ENCODE results near the gene ZBTB8A. TPM values are rescaled to one million over a fixed set of nuclear protein-coding genes. Genes with fewer than 3 reads are reported as not detected.

The ZBTB8A gene
- total and polyA plus RNA-seq, 3 donors from 2014 or later: 5.6 to 10.6 (median 6.4) TPM

GRCh38 chr1:32650752-32651460 is 111.7 kb downstream of the ZBTB8A start, which contains the start of gene RBBP4:
Gene RBBP4 (plus strand): TSS chr1:32651208. CDS start chr1:32651307, 99 bp downstream.
- WGBS, 2 donors: 0 to 1% methylated on average over 11 to 55 of the region's 67 CpGs
- H3K36me3 ChIP-seq (ENCODE audit: low read depth, missing control alignments): no peaks in the 10 kb centered on the region
- no peaks in the 10 kb centered on the region for H3K9me3 ChIP-seq
- intact Hi-C loops (cut with DNase I; ENCODE audit: low total_unique reads): no loop called here
- peaks cover 33% of the 10 kb centered on the region for H3K4me1 ChIP-seq
- H3K27ac ChIP-seq: peak within 1 kb of the TSS; percentile 97 to 100
- H3K27me3 ChIP-seq: no peaks in the 10 kb centered on the region
- H3K4me3 ChIP-seq: peak within 1 kb of the TSS; percentile 73 to 81
- TF ChIP-seq CTCF (IDR thresholded peaks at IDR 0.05) (no peak), POLR2A (IDR thresholded peaks at IDR 0.05) (peak; percentile 57)
- DNase-seq: peak; percentile 97

- Histone ChIP-seq H3K4me1 (peaks cover 38% of the 10 kb centered on the region), H3K9me3 (no peaks in the 10 kb centered on the region), H3K36me3 (ENCODE audit: low read depth, missing control alignments) (no peaks in the 10 kb centered on the region), H3K27me3 (no peaks in the 10 kb centered on the region), H3K27ac (peak overlapping the region; percentile 97 to 100), H3K4me3 (peak overlapping the region; percentile 73 to 81)
- TF ChIP-seq POLR2A (IDR thresholded peaks at IDR 0.05) (no peak), CTCF (IDR thresholded peaks at IDR 0.05) (no peak)
- DNase-seq: peak; percentile 61
- WGBS, 2 donors: 0 to 1% methylated on average over 23 to 39 of the region's 43 CpGs
- intact Hi-C loops (cut with DNase I; ENCODE audit: low total_unique reads): no loop called here
These were observed 112.3 kb downstream of the ZBTB8A start for GRCh38 chr1:32651461-32652073.

GRCh38 chr1:32652244-32652962 is 113.2 kb downstream of the ZBTB8A start:
- WGBS, 2 donors: 66 to 72% methylated on average over 16 of the region's 16 CpGs
- H3K36me3 ChIP-seq (ENCODE audit: low read depth, missing control alignments): no peaks in the 10 kb centered on the region
- H3K27ac ChIP-seq: peak overlapping the region; percentile 97 to 100
- H3K4me3 ChIP-seq: peak overlapping the region in 1 of 2 donors; percentile 81
- TF ChIP-seq POLR2A (IDR thresholded peaks at IDR 0.05): no peak
- no peak for TF ChIP-seq CTCF (IDR thresholded peaks at IDR 0.05)
- no peaks in the 10 kb centered on the region for H3K9me3 ChIP-seq
- no peaks in the 10 kb centered on the region for H3K27me3 ChIP-seq
- intact Hi-C loops (cut with DNase I; ENCODE audit: low total_unique reads): no loop called here
- peaks cover 42% of the 10 kb centered on the region for H3K4me1 ChIP-seq
- no peak for DNase-seq

Small RNA genes within 50 kb of the gene (small RNA-seq; reads per million reads assigned to genes)
- gene RF00019: 0 reads per million in 2 donors

Other genes starting within 250 kb of the ZBTB8A start
- 10 to 100 TPM; 83.1 to 99.2 TPM for gene HDAC1, start 247.3 kb upstream of the ZBTB8A start, total RNA-seq
- gene HDAC1, start 247.3 kb upstream of the ZBTB8A start, polyA plus RNA-seq (ENCODE audit: insufficient read depth, low read depth, low replicate concordance): 91.6 TPM
- 100 to 1,000 TPM; 288 to 312 TPM for gene MARCKSL1, start 203.2 kb upstream of the ZBTB8A start, total RNA-seq
- 326 TPM for gene MARCKSL1, start 203.2 kb upstream of the ZBTB8A start, polyA plus RNA-seq (ENCODE audit: insufficient read depth, low read depth, low replicate concordance)
- gene FAM229A, start 176.9 kb upstream of the ZBTB8A start, total RNA-seq: 100 to 1,000 TPM; 103 to 194 TPM
- gene FAM229A, start 176.9 kb upstream of the ZBTB8A start, polyA plus RNA-seq (ENCODE audit: insufficient read depth, low read depth, low replicate concordance): 71.5 TPM
- gene TSSK3, start 176.9 kb upstream of the ZBTB8A start, total RNA-seq: 10 to 100 TPM; 25.7 to 72.9 TPM
- gene TSSK3, start 176.9 kb upstream of the ZBTB8A start, polyA plus RNA-seq (ENCODE audit: insufficient read depth, low read depth, low replicate concordance): 55.6 TPM
- 100 to 1,000 TPM; 160 to 234 TPM for gene BSDC1, start 145.0 kb upstream of the ZBTB8A start, total RNA-seq
- gene BSDC1, start 145.0 kb upstream of the ZBTB8A start, polyA plus RNA-seq (ENCODE audit: insufficient read depth, low read depth, low replicate concordance): 130 TPM
- gene ZBTB8B, start 74.4 kb upstream of the ZBTB8A start, total RNA-seq: under 1 TPM; 0.50 to 0.55 TPM
- 0.21 TPM for gene ZBTB8B, start 74.4 kb upstream of the ZBTB8A start, polyA plus RNA-seq (ENCODE audit: insufficient read depth, low read depth, low replicate concordance)
- 10 to 100 TPM; 37.2 to 43.4 TPM for gene ZBTB8OS, start 111.1 kb downstream of the ZBTB8A start, total RNA-seq
- gene ZBTB8OS, start 111.1 kb downstream of the ZBTB8A start, polyA plus RNA-seq (ENCODE audit: insufficient read depth, low read depth, low replicate concordance): 39.3 TPM
- 100 to 1,000 TPM; 289 to 296 TPM for gene RBBP4, start 111.8 kb downstream of the ZBTB8A start, total RNA-seq
- 344 TPM for gene RBBP4, start 111.8 kb downstream of the ZBTB8A start, polyA plus RNA-seq (ENCODE audit: insufficient read depth, low read depth, low replicate concordance)
- 10 to 100 TPM in 1 of 2 donors, 1 to 10 TPM in 1; 9.0 to 11.8 TPM for gene SYNC, start 163.3 kb downstream of the ZBTB8A start, total RNA-seq
- 12.4 TPM for gene SYNC, start 163.3 kb downstream of the ZBTB8A start, polyA plus RNA-seq (ENCODE audit: insufficient read depth, low read depth, low replicate concordance)